NCI-H1436 (cell line): ENCODE results near the gene CHPF2.

Experiments
- DNase-seq: peaks from one replicate; lab custom pipeline; 2025; lab: John Stamatoyannopoulos, UW

CHPF2 gene

DNA sequence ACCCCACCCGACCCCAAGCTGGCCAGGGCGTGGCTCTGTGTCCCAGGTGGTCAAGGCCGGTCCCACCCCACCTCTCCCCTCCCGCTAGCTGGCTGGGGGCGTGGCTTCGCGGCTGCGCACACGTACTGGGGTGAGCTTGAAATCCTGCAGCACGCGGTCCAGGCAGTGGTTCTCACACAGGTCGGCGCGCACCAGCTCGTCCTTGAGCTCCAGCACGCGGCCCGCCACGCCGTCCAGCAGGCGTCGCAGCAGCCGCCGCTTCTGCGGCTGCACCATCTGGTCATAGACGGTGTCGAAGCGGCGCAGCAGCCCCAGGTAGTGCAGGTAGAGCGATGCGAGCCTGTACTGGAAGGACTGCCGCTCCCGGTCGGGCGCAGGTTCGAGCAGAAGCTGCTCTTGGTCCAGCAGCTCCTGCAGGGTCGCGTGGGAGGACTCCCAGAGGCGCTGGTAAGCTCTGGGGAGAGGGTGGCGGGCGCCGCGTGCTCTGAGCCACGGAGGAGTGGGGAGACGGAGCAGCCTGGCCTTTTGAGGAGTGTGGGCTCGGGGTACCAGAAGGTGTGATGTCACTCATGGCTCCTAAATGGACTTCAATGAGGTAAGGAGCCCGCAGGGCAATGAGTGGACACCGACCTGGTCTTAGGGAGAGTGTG, 27.8 kb upstream of the CHPF2 start:
- DNase-seq, result no peak

DNA sequence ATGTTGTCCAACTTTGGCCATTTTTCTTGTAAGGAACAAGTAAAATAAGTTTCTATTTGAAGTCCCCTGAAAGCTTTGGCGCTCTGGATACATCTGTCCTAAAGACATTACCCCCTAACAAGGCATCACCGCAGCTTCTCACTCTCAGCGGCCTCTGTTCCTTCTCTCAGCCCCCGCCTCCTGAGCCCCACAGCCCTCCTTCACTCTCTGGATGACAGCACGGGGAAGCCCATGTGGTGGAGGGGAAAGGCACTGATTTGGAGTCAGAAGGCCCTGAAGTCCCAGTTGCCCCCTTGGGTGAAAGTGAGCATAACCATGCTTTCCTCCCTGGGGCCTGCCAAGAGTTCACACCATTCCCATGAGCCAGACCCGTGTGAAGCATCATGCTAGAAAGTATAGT, 26.6 kb upstream of the CHPF2 start:
- no peak for DNase-seq

DNA sequence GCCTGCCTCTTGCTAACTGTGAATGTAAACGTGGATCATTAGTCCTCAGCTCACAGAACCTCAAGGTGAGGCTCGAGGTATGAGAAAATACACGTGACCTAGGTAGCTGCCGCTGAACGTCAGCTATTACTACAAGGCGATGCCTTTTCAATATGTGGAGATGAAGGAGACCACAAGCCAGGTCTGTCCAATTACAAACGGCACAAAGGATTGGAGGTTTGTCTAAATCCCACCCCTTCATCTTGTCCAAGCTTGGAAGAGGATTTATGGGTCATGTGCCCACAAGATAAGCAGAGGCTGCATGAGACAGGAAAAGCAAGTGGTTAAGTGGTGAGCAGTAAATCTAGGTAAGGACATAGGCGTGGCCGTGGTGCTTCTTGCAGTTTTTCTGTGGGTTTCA, 25.4 kb upstream of the CHPF2 start:
- DNase-seq, result no peak

DNA sequence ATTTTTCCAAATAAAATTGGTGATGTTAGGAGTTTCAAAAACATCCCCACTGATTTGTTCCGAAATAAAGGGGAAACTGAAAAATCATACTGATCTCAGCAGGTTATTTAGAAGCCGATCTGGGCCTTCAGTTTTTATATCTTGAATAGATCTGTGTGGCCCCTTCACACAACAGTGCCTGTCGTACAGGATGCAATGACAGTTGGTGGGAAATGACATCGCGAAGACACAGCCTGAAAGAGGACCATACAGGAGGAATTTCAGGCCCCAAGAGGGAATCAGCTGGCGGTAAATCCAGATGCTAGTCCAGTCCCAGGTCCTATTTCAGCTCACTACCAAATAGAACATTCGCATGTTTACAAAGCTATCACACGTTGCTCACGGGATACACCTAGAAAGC, 25.0 kb upstream of the CHPF2 start:
- no peak for DNase-seq

DNA sequence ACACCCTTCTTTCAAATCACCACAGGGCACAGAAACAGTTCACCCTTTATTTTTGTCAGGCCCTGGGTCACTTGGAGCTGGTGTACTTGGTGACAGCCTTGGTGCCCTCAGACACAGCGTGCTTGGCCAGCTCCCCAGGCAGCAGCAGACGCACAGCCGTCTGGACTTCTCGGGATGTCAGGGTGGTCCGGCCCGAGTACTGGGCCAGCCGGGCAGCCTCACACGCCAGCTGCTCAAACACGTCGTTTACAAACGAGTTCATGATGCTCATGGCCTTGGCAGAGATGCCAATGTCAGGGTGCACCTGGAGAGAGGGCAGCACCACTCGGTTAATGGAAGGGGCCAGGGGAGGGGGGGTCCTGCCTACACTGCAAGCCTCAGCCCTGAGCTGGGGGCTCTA, 24.5 kb upstream of the CHPF2 start:
- no peak for DNase-seq

DNA sequence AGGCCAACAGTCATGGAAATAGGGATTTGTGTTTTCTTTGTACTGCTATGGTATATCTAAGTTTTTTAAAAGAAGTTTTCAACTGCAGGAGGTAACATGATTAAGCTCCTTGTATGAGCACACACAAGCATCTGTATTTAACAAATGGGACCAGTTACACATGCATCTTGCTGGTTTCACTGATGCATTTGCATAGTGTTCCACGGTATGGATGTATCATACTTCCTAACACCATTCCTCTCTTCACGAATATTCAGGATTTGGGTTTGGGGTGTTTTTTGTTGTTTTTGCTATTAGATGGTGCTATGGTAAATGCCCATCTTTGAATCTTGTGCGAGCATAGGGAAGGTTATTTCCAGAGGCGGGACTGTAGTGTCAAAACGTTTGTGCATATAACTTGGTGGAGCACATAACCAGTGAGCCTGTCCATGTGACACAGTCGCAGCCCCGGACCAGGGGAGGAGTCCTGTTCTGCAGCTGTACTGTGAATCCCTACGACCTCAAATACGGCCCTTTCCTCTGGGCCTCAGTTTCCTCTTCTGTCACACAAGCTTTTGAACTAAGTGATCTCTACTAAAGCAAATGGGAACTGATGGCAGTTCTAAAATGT, 23.9 kb upstream of the CHPF2 start:
- DNase-seq, result no peak

DNA sequence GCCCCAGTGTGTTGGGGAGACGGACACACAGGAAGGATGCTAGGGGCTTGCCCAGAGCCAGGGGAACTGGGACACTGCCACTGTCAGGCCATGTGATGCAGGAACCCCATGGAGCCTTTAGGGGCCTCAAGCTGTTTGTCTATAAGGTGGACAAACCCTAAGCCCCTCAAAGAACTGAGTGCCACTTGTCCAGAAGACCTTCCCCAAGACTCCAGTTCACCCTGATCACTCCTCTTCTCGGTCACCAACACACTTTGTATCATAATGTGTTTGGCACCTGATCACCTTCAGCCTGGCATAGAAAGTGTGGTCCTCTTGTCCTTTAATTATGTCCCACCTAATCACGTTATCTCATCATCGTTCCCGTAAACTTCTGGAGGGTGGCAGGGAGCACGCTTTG, 22.7 kb upstream of the CHPF2 start:
- no peak for DNase-seq

DNA sequence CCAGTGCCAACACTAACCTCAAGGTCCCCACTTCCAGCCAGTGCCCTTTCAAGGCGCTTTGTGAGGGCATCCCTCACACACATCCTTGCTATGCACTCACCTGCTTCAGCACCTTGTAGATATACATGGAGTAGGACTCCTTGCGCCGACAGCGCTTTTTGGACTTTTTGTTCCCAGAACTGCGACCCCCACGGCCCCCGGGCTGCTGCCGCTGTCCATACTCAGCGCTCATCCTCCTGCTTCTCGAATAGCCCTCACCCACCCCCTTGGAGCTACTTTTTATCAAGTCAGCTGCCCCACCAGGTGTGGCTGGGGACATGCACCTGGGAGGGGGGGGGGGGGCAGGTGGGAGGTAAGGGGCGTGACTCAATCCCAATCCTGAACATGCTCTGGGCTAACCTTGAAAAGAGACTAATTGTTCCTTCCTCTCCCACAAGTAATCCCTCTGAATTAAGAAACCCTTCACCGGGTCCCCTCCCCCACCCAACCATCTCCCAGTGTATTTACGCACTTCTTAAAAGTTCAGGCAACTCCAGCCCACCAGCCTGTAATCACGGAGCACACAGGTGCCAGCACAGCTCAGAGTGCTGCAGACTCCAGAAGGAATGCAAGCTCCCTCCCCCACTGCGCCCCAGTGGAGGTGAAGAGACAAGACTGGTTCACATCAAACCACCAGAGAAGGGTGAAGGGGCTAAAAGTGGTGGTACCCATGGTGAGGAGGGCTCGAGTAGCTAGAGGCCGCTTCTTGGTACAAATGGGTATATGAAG, 22.0 kb upstream of the CHPF2 start, which contains the start of gene H2BK1:
Gene H2BK1 (minus strand): TSS at position 402 of the 768 bp plus-strand sequence. CDS start 170 bp downstream, at position 232.
- DNase-seq, result no peak

DNA sequence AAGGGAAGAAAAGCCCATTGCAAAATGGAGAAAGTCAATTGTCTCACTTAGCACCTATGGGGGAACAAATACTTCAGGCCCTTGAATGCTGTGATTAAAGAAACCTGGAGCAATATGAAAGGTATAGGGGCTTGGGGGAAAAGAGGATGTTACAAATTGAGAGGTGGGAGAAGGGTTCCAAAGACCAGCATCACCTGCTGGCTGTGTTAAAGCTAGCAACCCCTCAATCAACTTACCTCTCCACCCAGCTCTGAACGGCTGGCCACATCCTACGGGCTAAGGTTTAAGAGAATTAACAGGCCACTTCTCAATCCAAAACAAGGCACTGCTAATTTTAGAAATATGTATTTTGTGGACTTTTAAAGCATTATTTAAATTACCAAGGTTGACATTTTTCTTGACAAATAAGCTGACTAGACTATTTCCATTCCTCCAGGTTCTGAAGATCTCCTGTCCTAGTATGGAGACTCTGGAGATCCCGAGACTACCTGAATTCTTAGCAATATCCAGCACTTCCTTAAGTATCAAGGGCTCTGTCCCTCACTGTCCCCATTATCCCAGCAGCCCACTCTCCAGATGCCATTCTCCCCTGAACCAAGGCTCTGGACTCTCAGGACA, 21.0 kb upstream of the CHPF2 start:
- no peak for DNase-seq

DNA sequence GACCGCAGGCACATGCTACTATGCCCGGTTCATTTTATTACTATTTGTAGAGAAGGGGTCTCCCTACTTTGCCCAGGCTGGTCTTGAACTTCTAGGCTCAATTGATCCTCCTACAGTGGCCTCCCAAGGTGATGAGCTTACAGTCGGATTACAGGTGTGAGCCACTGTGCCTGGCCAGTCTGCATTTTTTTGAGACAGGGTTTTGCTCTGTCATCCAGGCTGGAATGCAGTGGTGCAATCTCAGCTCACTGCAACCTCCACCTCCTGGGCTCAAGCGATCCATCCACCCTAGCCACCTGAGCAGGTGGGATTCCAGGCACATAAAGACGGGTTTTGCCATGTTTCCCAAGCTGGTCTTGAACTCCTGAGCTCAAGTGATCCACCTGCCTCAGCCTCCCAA, 19.7 kb upstream of the CHPF2 start:
- no peak for DNase-seq

DNA sequence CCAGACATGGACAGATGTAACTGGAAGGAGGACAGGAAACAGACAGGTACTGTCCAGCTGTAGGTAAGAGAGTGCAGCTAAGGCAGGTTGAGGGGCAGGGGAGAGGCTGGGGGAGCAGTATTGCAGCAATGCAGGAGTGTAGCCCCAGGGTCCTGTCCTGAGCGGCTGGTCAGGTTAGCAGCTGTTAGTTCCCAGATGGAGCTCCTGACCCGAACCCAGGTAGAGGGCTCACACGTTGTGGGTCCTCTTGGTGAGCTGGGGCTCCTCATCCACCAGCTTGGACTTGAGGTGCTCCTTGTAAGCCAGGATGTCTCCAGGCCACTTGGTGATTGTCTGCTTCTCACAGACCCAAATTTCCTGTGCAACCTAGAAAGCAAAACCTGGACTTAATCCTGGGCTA, 18.5 kb upstream of the CHPF2 start:
- DNase-seq, result no peak

DNA sequence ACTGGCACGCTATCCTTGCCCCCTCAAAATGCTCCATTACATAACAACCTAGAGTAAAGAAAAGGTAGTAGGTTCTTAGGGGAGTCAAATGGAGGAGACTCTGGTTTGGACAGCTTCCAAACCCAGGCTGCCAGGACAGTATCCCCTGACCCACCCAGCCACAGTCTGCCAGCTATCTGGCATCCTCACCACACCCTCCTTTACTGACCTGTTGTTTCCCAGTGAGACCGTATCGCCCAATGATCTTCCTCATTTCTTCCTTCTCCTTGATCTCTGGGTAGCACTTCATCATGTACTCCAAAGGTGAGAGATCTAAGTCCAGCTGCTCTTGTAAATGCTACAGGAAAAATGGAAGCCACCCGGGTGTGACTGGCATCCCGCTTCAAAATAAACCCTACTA, 16.9 kb upstream of the CHPF2 start:
- no peak for DNase-seq

DNA sequence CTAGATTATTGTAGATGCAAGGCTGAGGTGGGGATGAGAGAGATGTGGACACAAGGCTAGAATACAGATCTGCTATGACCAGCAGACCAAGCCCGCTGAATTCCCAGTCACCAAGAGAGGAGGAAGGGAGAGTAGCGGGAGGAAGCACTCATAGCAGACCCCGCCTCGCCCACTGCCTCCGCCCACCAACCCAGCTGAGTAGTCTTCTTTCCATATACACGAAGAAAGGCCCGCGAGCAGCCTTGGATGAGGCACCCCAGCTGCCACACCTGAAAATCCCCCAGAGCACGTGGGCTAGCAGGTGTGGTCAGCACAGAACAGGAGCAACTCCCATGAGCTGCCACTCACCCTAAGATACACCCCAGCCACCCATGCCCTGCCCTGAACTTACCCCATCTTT, 14.1 kb upstream of the CHPF2 start:
- no peak for DNase-seq

DNA sequence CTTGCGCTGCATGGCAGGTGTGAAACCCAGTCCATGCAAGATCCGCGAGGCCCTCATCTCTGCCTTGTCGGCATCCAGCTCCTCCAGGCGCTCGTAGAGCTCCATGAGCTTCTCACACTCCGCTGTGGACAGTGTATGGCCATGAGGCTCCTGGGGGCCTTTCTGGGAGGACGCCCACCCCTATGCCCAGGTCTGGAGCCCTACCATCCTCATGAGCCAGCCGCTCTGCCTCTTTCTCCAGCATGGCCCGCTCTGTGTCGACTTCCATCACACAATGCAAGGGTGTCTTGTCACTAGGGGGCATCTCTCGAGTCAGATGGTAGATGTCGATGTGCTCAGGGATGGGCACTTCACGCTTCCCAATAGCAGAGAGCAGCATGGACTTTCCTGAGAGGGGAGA, 8.6 kb upstream of the CHPF2 start:
- no peak for DNase-seq

DNA sequence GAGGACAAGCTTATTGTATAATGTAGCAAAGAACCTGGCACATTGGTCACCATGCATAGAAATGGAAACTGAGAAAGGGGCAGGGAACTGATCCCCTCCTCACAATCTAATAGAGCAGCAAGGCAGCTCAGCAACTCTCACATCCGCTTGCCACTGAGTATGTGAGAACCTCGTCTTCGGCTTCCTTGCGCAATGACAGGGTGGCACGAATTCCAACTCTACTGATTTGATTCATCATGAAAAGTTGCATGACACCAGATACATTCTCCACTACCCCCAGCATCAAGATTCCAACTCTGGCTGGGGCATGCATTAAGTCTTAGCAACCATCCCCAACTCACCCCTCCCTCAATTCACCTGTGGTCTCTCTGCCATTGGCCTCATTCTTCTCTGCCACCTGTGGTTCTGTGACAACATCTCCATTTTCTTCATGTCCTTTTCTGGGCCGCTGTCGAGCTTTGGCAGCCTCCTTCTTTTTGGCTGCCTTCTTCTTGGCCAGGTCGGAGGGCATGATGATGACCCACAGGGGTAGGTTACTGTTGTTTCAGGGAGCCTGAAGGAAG, 6.3 kb upstream of the CHPF2 start:
- DNase-seq, result no peak

DNA sequence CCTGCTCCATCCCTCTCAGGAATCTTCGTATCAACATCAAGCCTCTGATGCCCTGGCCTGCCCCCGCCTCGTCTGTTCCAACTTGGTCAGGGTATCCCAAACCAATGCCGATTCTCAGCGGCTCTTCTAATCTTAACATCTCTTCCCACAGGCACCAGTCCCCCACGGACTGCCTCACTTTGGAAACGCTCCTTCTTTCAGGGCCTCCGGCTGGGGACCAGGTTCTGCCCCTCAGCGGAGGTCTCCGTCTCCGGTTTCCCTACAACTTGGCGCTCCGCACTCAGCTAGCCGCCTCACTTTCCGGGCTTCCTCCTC, 5.8 kb upstream of the CHPF2 start:
- no peak for DNase-seq

DNA sequence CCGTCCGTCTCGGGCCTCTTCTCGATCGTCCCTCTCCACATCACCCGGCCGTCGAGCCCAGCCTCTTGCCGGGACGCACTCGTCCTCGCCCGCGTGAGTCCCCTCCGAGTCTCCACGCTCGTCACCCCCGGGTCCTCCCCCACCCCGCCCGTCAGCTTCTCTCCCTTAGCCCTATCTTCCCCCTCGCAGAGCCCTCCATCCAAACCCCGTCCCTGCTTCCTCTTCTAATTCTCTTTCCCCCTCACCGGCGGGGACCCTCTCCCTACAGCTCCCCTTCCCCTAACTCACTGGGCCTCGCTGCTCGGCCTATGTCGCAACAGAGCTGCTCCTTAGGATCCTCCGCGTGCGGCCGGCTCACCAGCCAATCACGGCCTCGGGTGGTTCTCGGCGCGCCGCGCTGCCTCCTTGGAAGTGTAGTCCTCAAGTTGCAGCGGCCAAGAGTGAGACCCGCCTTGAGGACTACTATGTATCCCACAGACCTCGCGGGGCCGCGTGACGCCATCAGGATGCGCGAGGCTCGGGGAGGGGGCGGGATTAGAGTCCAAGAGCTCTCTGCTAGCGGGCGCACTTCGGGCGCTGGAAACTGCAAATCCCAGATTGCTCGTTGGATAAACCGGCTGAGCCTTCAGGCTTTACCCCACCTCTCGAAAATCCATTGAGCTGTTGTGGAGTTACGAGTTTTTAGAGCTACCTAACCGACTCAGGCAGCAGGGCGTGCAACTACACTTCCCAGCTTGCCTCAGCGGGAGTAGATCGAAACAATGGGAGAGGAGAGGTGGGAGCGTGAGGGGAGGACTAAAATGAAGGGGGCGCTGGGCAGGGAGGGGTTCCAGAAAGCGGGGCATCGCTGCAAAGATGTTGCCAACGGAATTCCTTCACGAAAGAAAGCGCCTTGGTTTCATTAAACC, 5.2 kb upstream of the CHPF2 start, which contains the start of gene ABCF2:
Gene ABCF2 (minus strand): TSS at position 331 of the 908 bp plus-strand sequence. CDS start 747 bp downstream, outside the sequence.
- DNase-seq, result peak; percentile 96

DNA sequence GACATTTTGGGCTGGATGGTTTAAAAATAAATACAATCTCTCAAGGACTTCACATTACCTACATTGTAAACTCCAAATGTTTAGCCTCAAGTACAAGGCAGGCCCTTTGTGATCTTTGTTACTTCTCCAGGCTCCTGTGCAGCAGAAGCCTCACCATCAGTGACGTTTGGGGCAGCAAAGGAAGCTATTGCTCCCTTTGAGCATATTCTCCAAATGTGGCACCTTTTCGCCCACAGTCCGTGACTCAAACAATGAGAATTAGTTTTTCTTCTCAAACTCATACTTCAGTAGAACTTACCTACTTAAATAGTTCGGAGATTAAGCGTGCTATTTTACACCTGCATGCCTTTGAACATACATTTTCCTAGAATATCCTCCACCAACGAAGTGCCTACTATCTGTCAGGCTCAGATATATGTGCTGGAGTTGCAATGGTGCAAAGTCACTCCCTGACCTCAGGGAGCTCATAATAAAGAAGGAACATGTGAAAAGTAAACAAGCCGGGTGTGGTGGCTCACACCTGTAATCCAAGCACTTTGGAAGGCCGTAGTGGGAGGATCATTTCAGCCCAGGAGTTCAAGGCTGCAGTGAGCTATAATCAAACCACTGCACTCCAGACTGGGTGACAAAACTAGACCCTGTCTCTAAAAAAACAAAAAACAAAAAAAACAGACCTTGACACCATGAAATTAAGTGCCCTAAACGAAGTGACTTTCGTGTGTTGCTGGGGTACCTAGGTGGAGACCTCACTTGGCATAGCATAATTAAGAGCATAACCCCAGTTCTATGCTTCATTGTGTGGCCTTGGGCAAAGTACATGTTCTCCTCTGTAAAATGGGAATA, 4.0 kb upstream of the CHPF2 start:
- no peak for DNase-seq

DNA sequence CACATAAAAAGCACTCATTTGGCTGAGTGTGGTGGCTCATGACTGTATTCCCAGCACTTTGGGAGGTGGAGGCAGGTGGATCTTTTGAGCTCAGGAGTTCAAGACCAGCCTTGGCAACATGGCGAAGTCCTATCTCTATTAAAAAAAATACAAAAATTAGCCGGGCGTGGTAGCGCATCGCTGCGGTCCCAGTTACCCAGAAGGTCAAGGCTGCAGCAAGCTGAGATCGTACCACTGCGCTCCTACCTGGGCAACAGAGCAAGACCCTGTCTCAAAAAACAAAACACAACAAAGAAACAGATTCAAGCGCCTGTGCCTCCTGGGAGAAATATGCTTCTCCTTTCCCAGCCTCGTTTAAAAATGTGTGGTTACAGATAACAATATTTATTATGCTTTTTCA, 3.0 kb upstream of the CHPF2 start:
- DNase-seq, result no peak

DNA sequence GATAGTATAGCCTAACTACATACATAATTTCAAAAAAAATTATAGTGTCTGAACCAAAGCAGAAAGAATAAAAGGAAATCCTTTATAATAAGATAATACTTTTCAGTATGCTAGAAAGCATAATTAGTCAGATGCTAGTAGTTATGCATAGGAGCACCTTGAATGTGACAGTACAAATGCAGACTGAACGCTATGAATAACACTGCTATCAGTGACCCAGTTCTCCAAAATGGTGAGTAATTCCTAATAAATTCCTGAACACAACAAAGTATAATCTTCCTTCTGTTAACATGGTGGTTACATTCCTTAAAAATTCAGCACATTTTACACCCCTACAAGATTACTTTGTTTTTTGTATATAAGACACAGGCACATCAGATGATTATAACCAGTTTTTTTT, 1.2 kb upstream of the CHPF2 start:
- no peak for DNase-seq
